Measurements from ENCODE around the gene EGFL8. TPM values are rescaled to one million over a fixed set of nuclear protein-coding genes. Genes with fewer than 3 reads are reported as not detected.

Gene EGFL8
- total and polyA plus RNA-seq, 9 of the 15 experiments (the other 6 are each of a cell fraction or from before 2014, with no cell fraction given), result 2.2 to 47.4 (median 14.2) TPM

- TF ChIP-seq MGA (IDR thresholded peaks at IDR 0.05), result no peak; the same call in 1 of the 2 replicates
- TF ChIP-seq NFATC3 (IDR thresholded peaks at IDR 0.05), result 0 out of 2 replicates have a peak, but pooled peaks have one; percentile 24
- no peak for TF ChIP-seq ZNF444 (CRISPR knock-in tag; IDR thresholded peaks at IDR 0.05)
- TF ChIP-seq ZNF232 (CRISPR knock-in tag; IDR thresholded peaks at IDR 0.05), result no peak
- no peak for TF ChIP-seq ZC3H11A (IDR thresholded peaks at IDR 0.05; ENCODE audit: low read depth, low read length)
- no peak for TF ChIP-seq ZNF318 (IDR thresholded peaks at IDR 0.05; ENCODE audit: borderline replicate concordance in 1 of 2, low read depth in 1 of 2)
Measured at GRCh38 chr6:32178547-32179440, 14.4 kb downstream of the EGFL8 start (continued).

Data from K562 (cell line).